ENCODE results near the gene CRY1.

DNA sequence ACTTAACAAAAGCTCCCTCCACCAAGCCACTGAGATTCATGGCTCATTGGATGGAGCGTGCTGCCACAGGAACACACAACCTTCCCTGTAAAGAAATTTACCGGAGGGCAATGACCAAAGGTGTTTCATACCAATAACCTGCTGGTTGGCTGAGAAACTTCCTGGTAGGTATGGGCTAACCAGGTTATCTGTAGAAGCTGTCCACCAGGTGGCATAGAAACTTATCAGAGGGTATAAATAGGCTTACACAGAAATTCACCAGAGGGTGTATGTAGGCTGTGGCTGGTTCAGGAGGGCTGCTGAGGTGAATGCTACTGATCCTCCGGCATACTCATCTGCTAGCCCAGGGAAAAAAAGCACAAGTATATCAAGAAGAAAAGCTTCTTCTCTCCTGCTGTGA is 79.3 kb downstream of the CRY1 start:
- TF ChIP-seq, protein P1, sequence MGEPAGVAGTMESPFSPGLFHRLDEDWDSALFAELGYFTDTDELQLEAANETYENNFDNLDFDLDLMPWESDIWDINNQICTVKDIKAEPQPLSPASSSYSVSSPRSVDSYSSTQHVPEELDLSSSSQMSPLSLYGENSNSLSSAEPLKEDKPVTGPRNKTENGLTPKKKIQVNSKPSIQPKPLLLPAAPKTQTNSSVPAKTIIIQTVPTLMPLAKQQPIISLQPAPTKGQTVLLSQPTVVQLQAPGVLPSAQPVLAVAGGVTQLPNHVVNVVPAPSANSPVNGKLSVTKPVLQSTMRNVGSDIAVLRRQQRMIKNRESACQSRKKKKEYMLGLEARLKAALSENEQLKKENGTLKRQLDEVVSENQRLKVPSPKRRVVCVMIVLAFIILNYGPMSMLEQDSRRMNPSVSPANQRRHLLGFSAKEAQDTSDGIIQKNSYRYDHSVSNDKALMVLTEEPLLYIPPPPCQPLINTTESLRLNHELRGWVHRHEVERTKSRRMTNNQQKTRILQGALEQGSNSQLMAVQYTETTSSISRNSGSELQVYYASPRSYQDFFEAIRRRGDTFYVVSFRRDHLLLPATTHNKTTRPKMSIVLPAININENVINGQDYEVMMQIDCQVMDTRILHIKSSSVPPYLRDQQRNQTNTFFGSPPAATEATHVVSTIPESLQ (CRISPR knock-in tag; IDR thresholded peaks at IDR 0.05), result no peak
- TF ChIP-seq, protein P2, sequence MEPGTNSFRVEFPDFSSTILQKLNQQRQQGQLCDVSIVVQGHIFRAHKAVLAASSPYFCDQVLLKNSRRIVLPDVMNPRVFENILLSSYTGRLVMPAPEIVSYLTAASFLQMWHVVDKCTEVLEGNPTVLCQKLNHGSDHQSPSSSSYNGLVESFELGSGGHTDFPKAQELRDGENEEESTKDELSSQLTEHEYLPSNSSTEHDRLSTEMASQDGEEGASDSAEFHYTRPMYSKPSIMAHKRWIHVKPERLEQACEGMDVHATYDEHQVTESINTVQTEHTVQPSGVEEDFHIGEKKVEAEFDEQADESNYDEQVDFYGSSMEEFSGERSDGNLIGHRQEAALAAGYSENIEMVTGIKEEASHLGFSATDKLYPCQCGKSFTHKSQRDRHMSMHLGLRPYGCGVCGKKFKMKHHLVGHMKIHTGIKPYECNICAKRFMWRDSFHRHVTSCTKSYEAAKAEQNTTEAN (CRISPR knock-in tag; IDR thresholded peaks at IDR 0.05), result no peak
- TF ChIP-seq, protein P3, sequence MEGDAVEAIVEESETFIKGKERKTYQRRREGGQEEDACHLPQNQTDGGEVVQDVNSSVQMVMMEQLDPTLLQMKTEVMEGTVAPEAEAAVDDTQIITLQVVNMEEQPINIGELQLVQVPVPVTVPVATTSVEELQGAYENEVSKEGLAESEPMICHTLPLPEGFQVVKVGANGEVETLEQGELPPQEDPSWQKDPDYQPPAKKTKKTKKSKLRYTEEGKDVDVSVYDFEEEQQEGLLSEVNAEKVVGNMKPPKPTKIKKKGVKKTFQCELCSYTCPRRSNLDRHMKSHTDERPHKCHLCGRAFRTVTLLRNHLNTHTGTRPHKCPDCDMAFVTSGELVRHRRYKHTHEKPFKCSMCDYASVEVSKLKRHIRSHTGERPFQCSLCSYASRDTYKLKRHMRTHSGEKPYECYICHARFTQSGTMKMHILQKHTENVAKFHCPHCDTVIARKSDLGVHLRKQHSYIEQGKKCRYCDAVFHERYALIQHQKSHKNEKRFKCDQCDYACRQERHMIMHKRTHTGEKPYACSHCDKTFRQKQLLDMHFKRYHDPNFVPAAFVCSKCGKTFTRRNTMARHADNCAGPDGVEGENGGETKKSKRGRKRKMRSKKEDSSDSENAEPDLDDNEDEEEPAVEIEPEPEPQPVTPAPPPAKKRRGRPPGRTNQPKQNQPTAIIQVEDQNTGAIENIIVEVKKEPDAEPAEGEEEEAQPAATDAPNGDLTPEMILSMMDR (IDR thresholded peaks at IDR 0.05), result no peak
- TF ChIP-seq IRF2 (CRISPR knock-in tag; IDR thresholded peaks at IDR 0.05; ENCODE audit: borderline replicate concordance, low read depth) (no peak), TEAD1 (CRISPR knock-in tag; IDR thresholded peaks at IDR 0.05) (no peak), JUN (CRISPR knock-in tag; IDR thresholded peaks at IDR 0.05) (no peak), ZNF219 (CRISPR knock-in tag; IDR thresholded peaks at IDR 0.05; ENCODE audit: borderline replicate concordance) (no peak), TP53 (CRISPR knock-in tag; IDR thresholded peaks at IDR 0.05) (no peak), FOXJ3 (CRISPR knock-in tag; IDR thresholded peaks at IDR 0.05; ENCODE audit: borderline replicate concordance) (no peak)
- TF ChIP-seq, protein P4, sequence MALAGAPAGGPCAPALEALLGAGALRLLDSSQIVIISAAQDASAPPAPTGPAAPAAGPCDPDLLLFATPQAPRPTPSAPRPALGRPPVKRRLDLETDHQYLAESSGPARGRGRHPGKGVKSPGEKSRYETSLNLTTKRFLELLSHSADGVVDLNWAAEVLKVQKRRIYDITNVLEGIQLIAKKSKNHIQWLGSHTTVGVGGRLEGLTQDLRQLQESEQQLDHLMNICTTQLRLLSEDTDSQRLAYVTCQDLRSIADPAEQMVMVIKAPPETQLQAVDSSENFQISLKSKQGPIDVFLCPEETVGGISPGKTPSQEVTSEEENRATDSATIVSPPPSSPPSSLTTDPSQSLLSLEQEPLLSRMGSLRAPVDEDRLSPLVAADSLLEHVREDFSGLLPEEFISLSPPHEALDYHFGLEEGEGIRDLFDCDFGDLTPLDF (CRISPR knock-in tag; IDR thresholded peaks at IDR 0.05), result no peak
- TF ChIP-seq, protein P5, sequence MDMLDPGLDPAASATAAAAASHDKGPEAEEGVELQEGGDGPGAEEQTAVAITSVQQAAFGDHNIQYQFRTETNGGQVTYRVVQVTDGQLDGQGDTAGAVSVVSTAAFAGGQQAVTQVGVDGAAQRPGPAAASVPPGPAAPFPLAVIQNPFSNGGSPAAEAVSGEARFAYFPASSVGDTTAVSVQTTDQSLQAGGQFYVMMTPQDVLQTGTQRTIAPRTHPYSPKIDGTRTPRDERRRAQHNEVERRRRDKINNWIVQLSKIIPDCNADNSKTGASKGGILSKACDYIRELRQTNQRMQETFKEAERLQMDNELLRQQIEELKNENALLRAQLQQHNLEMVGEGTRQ (CRISPR knock-in tag; IDR thresholded peaks at IDR 0.05), result no peak
- TF ChIP-seq, protein P6, sequence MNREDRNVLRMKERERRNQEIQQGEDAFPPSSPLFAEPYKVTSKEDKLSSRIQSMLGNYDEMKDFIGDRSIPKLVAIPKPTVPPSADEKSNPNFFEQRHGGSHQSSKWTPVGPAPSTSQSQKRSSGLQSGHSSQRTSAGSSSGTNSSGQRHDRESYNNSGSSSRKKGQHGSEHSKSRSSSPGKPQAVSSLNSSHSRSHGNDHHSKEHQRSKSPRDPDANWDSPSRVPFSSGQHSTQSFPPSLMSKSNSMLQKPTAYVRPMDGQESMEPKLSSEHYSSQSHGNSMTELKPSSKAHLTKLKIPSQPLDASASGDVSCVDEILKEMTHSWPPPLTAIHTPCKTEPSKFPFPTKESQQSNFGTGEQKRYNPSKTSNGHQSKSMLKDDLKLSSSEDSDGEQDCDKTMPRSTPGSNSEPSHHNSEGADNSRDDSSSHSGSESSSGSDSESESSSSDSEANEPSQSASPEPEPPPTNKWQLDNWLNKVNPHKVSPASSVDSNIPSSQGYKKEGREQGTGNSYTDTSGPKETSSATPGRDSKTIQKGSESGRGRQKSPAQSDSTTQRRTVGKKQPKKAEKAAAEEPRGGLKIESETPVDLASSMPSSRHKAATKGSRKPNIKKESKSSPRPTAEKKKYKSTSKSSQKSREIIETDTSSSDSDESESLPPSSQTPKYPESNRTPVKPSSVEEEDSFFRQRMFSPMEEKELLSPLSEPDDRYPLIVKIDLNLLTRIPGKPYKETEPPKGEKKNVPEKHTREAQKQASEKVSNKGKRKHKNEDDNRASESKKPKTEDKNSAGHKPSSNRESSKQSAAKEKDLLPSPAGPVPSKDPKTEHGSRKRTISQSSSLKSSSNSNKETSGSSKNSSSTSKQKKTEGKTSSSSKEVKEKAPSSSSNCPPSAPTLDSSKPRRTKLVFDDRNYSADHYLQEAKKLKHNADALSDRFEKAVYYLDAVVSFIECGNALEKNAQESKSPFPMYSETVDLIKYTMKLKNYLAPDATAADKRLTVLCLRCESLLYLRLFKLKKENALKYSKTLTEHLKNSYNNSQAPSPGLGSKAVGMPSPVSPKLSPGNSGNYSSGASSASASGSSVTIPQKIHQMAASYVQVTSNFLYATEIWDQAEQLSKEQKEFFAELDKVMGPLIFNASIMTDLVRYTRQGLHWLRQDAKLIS (CRISPR knock-in tag; IDR thresholded peaks at IDR 0.05; ENCODE audit: borderline replicate concordance), result no peak

All from WTC11 (cell line).